ENCODE data around the gene CYB5R2. TPM values are rescaled to one million over a fixed set of nuclear protein-coding genes. Genes with fewer than 3 reads are reported as not detected.

The CYB5R2 gene
- polyA plus RNA-seq, 1 of the 3 experiments (the other 2 are of a cell fraction), result 0.20 TPM

GRCh38 chr11:7691759-7692350 lies 18.6 kb upstream of the CYB5R2 start:
- Histone ChIP-seq H3K79me2 (ENCODE audit: insufficient read depth) (no peaks in the 10 kb centered on the region), H4K20me1 (ENCODE audit: insufficient read depth) (no peaks in the 10 kb centered on the region), H3K36me3 (replicated peaks in 1 of 2; ENCODE audit: control insufficient read depth in 1 of 2, insufficient read depth in 2 of 2, low read length in 1 of 2) (no peaks in the 10 kb centered on the region), H3K4me2 (no peak overlapping the region), H3K27ac (ENCODE audit: low read depth in 2 of 2, low read length in 1 of 2) (no peak overlapping the region), H3K9me3 (no peaks in the 10 kb centered on the region), H3F3A (replicated peaks; ENCODE audit: insufficient read depth) (no peaks in the 10 kb centered on the region), H3K4me3 (ENCODE audit: low read depth in 2 of 2, low read length in 1 of 2) (no peak overlapping the region), H3K27me3 (ENCODE audit: insufficient read depth) (peaks cover 19% of the 10 kb centered on the region; the same call in 1 of the 2 replicates), H3K4me1 (ENCODE audit: control insufficient read depth in 1 of 2, insufficient read depth in 2 of 2, low read depth in 1 of 2, low read length in 1 of 2) (peaks cover 0 to 2% of the 10 kb centered on the region in 2 experiments; a peak in 1 of 4 replicates), H3K9me2 (no peaks in the 10 kb centered on the region), H2AFZ (ENCODE audit: low read depth) (no peak overlapping the region), H3K9ac (no peak overlapping the region)
- POLR2A ChIA-PET, result no interaction called here
- TF ChIP-seq GATA2 (CRISPR knock-in tag; IDR thresholded peaks at IDR 0.05), result no peak
- CTCF ChIA-PET, result interaction anchor here (0.8 to 8.1 kb wide), 6 partner anchors 35 to 594 kb away, joined by 3 to 71 read pairs (median 4); partner anchors contain the start of gene EIF3F
- WGBS (ENCODE audit: low lambda C conversion rate), result 51% methylated on average over 6 of the region's 6 CpGs
- no peak for DNase-seq

- WGBS (ENCODE audit: low lambda C conversion rate), result 27% methylated on average over 6 of the region's 6 CpGs
- H3K9me2 ChIP-seq, result no peaks in the 10 kb centered on the region
- DNase-seq, result no peak
- no peaks in the 10 kb centered on the region for H3K79me2 ChIP-seq (ENCODE audit: insufficient read depth)
- no peak overlapping the region for H3K4me2 ChIP-seq
- no peak overlapping the region for H3K4me3 ChIP-seq (ENCODE audit: low read depth in 2 of 2, low read length in 1 of 2)
- TF ChIP-seq CTCF (IDR thresholded peaks at IDR 0.05) (peak; percentile 18; the same call in 1 of the 2 replicates), RCOR1 (IDR thresholded peaks at IDR 0.05; ENCODE audit: low read length) (no peak), RAD21 (IDR thresholded peaks at IDR 0.05; ENCODE audit: low read length) (peak; percentile 38), EP300 (IDR thresholded peaks at IDR 0.05; ENCODE audit: borderline replicate concordance in 1 of 2, low read depth in 1 of 2, low read length in 1 of 2) (no peak), EZH2phosphoT487 (IDR thresholded peaks at IDR 0.05; ENCODE audit: borderline replicate concordance, low read depth) (no peak), USF1 (IDR thresholded peaks at IDR 0.05; ENCODE audit: borderline replicate concordance, low read depth) (no peak)
- no peak overlapping the region for H3K27ac ChIP-seq (ENCODE audit: low read depth in 2 of 2, low read length in 1 of 2)
- no peak overlapping the region for H3K9ac ChIP-seq
- no peak overlapping the region for H2AFZ ChIP-seq (ENCODE audit: low read depth)
- no peaks in the 10 kb centered on the region for H4K20me1 ChIP-seq (ENCODE audit: insufficient read depth)
- no peaks in the 10 kb centered on the region for H3K36me3 ChIP-seq (replicated peaks in 1 of 2; ENCODE audit: control insufficient read depth in 1 of 2, insufficient read depth in 2 of 2, low read length in 1 of 2)
- H3K27me3 ChIP-seq (ENCODE audit: insufficient read depth), result peaks cover 20% of the 10 kb centered on the region; the same call in 1 of the 2 replicates
- no peaks in the 10 kb centered on the region for H3K9me3 ChIP-seq
- H3K4me1 ChIP-seq (ENCODE audit: control insufficient read depth in 1 of 2, insufficient read depth in 2 of 2, low read depth in 1 of 2, low read length in 1 of 2), result peaks cover 0 to 2% of the 10 kb centered on the region in 2 experiments; a peak in 1 of 4 replicates
- CTCF ChIA-PET, result interaction anchor here (0.7 to 8.1 kb wide), 12 partner anchors 15 to 1019 kb away, joined by 3 to 71 read pairs (median 4); no protein-coding TSS in a partner anchor
- POLR2A ChIA-PET, result interaction anchor here (0.6 kb wide), 1 partner anchor 14 kb away, joined by 3 read pairs; no protein-coding TSS in a partner anchor
- no peaks in the 10 kb centered on the region for H3F3A ChIP-seq (replicated peaks; ENCODE audit: insufficient read depth)
Measured at GRCh38 chr11:7690648-7691047, 17.3 kb upstream of the CYB5R2 start.

Measured in SK-N-SH (cell line).